Stimulated activated CD4-positive, alpha-beta T cell treated with anti-CD3 and anti-CD28 coated beads, Interleukin-15, amount 100 ng/mL, for 24 hours (primary cell): Measurements from ENCODE around the gene ANKRD44.
"Not testable (repeated sequence)": the region's sequence is repeated elsewhere in the genome, so short reads cannot be mapped to it uniquely, and the experiment has no call there.

Experiments
- DNase-seq: peaks from one replicate; pipeline ENCODE4 v3.0.0-alpha.2; 2020

ANKRD44 gene

DNA sequence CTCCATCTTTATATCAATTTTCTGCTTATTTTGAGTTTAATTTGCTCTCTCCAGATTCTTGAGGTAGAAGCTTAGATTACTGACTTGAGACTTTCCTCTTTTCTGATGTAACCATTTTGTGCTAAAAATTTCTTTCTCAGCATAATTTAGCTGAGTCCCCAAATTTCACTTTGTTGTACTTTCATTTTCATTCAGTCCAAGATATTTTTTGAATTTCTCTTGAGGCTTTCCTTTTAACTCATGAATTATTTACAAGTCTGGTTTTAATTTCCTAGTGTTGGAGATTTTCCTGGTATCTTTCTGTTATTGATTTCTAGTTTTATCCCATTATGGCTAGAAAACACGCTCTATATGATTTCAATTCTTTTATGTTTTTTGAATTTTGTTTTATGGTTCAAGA lies 239.4 kb downstream of the ANKRD44 start:
- DNase-seq: no peak

DNA sequence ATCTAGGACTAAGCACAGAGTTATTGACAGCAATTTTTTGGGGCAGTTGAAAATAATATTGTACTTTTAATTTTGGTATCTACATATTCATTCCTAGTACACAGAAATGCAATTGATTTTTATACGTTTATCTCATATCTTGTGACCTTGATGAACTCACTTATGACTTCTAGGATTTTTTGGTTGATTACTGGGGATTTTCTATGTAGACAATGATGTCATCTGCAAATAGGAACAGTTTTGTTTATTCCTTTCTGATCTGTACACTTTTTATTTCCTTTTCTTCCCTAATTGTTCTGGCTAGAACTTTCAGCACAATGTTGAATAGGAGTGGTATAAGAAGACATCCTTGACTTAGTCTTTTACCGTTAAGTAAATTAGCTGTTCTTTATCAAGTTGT lies 240.6 kb downstream of the ANKRD44 start:
- no peak for DNase-seq

DNA sequence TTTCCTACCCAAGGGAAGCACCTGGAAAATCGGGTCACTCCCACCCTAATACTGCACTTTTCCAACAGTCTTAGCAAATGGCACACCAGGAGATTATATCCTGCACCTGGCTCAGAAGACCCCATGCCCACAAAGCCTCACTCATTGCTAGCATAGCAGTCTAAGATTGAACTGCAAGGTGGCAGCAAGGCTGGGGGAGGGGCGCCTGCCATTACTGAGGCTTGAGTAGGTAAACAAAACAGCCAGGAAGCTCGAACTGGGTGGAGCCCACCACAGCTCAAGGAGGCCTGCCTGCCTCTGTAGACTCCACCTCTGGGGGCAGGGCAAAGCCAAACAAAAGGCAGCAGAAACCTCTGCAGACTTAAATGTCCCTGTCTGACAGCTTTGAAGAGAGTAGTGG lies 248.0 kb downstream of the ANKRD44 start:
- not testable (repeated sequence) for DNase-seq

DNA sequence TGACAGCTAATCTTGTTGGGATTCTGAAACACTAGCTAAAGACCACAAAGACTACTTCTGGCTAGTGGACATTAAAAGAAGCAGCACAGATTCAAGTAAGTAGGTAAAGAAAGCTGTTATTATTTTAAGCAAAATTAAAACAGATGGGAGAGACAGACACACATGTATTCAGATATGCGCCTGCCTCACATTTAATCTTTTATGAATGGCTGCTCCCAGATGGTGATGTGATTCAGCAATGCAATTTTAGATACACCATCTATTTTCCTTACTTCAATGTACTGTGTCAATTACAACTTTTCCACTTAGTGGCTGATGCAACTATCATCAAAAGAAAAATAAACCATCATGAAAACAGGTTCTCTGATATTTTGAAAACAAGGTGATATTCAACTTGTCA lies 251.1 kb downstream of the ANKRD44 start:
- DNase-seq: no peak

DNA sequence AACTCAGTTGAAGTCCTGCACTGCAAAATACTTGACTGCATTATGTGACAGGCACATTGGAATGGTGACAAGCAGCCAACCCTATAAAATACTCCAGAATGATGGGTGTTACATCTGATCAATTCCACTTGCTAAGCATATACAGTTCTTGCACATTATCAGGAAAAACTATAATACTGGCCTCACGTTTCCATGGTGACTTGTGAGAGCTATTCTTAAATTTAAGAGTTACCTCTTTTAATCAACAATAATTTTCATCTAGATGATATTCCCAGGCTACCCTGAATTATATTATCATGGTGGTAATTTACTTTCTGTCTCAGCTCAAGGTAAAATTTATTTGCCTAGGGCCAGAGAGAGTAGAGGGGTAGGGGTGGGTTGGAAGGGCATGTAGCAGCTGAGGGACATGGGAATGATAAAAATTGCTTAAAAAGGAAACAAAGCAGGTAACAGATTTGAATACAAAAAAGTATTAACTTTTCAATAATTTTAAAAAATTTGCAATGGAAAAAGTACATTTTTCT lies 251.7 kb downstream of the ANKRD44 start:
- no peak for DNase-seq

DNA sequence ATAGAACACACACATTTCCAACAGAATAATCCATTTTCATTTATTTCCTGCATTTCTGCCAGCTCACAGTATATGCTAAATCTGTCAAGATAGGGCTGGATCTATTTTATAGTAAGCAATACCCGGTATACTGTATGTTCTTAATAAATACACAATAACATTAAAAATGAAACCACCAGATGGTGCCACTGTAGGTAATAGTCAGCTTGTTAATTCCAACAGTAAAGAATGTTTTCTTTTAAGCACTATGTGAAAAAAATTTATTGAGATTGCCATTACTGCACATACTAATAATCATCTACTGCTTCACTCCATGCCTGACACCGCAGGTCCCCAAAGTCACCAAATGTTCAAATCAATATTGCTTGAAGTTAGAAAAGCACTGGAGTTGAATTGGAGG lies 252.6 kb downstream of the ANKRD44 start:
- no peak for DNase-seq

DNA sequence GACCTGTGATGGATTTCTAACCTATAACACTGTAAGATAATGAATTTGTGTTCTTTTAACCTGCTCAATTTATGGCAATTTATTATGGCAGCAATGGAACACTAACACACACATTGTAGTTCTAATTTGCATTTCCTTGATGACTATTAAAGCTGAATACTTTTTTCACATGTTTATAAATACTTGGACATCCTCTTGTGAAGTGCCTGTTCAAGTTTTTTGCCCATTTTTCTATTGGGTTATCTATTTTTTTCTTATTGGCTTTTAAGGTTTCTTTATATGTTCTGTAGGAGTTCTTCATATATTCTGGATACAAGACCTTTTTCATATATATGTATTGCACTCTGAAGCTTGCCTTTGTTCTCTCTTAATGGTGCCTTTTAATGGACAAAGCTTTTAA lies 255.5 kb downstream of the ANKRD44 start:
- DNase-seq: no peak

DNA sequence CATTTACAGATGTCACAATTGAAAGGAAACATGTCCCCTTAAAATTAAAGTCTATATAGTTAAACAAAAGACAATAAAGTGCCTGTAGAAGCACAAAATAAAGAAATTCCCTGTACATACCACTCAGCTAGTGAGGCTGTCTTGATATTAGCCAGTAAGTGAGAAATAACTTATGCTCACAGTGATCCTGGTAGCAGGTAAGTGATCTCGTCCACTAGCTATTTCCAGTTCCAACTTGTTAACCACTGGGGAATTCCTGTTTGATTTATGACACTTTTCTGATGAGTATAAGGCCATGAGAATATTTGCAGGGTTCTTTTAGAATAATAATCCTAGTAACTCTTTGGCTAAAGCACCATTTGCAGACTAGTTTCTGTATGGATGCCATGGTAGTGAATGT lies 256.1 kb downstream of the ANKRD44 start:
- DNase-seq: no peak

DNA sequence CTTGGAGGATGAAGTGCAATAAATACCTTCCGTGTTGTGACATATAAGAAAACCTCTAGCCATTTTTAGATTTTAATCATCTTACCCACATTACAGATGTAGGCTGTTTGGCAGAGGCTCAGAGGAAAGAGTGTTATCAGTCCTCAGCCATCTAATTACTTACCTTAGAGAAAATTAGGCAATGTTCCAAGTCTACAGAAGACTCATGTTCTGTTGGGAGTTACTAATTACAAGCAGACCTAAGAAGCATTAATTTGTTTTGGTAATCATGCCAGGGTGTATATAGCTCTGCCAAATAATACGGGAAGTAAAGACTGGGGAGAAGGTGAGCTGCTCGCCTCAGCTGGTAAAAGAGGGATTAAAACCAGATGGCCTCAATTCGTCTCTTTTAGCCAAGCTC lies 258.2 kb downstream of the ANKRD44 start:
- no peak for DNase-seq

DNA sequence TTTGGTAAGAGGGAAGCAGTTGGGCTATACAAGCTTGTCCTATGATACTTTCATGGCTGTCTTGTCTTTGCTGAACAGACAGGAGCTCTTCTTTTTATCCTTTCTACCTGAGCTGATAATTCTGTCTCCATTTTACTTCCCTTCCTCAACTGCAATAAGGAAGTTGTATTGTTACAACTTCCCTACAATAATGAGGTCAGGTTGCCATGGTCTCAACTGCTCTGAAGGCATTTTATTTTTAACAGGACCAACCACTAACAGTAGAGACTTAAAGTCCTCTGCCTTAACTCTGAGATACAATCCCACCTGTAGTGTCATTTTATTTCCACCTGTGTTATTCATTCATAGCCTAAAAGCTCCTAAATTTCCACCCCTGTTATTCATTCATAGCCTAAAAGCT lies 265.5 kb downstream of the ANKRD44 start:
- no peak for DNase-seq

DNA sequence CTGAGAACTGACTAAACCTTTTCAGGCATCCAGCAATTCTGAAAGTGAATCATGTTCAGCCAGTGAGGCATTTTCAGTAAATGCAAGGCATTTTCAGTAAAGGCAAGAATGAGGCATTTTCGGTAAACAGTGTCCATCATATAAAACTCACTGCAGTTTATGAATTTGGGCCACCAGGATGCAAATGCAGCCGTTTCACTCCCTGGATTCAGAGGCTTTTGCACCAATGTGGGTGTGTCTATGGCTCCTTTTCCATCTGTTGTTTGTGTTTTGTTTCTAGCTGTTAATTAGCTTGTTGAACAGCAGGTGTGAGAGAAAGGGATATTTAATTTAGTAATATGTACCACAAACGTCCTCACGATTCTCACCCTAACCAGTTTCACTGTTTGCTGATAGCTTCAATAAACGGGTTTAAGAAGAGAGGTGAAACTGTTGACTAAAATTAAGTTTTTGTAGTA lies 267.8 kb downstream of the ANKRD44 start:
- DNase-seq: no peak

DNA sequence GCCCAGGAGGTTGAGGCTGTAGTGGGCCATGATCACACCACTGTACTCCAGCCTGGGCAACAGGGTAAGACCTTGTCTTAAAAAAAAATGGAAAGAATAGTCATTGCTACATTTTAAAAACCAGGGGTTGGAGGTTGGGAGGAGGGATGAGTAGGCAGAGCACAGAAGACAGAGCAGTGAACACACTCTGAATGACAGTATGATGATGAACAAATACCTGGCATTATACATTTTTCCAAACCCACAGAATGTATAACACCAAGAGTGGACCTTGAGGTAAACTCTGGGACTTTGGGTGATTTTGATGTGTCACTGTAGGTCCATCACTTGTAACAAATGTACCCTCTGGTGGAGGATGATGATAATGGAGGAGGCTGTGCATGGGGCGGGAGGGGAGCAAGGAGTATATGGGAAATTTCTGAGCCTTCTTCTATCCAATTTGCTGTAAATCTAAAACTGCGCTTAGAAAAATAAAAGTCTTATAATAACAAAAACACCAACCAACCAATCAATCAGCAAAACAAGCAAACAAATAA lies 272.6 kb downstream of the ANKRD44 start:
- DNase-seq: no peak

DNA sequence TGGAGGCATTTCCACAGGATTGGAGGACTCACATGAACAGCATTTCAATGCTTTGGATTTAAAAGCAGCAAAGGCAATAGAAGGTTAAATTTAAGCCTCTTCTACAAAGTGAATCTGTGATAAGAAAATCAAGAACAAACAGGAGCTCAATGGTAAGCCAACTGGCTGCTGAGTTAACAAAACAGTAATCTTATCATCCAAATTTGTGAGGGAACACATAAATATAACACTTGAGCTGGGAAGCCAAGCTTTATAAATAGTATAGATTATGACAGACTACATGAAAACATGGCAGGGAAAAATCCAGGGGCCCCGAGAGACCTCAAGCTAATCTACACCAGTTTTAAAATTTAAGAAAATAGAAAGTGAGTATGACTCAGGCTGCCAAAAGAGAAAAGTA lies 275.6 kb downstream of the ANKRD44 start:
- no peak for DNase-seq

DNA sequence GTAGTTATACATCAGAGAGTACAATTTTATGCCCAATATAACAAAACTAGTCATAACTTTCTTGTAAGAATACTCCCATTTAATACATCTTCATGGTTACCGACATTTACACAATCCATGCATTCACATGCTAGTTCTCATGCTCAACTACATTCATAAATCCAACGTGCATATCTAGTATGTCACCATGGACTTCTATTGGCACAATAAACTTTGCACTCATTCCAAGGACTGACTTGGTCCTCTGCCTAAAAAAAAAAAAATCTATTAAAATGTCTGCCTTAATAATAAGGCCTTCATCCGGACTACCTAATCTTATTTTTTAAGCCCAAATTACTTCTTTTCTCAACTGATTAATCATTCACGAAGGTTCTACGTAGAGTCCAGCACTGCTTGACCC lies 276.3 kb downstream of the ANKRD44 start:
- DNase-seq: no peak

DNA sequence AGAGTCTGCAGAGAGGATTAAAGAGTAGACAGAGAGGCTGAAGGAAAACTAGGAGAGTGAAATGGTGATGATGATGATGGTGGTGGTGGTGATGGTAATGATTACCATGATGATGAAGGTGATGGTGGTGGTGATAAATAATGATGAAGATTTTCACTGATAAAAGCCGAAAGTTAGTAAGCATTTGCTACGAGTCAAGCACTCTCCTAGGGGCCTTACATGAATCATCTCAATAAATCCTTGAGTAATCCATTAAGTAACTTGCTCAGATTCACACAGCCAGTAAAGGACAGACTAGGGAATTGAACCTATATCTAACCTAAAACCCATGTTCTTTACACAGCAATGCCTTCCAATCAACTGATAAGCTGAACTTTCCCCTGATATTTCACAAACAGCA lies 277.4 kb downstream of the ANKRD44 start:
- DNase-seq: no peak

DNA sequence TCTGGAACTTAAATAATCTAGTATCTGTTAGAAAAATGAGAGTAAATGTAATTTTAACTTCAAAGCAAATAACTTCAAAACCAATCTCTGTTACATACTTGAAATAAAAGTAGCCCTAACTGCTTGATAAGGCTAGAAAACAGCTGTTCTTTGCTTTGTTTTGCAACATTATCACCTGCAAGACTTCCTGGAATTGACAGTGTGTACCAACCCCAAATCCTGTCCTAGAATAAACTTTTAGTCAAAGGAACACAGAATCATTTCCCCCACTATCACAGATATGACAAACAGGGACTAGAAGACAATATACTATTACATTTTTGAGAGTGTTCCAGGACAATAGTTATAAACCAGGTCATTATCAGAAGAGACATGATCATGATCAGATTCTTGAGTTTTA lies 278.8 kb downstream of the ANKRD44 start:
- no peak for DNase-seq

DNA sequence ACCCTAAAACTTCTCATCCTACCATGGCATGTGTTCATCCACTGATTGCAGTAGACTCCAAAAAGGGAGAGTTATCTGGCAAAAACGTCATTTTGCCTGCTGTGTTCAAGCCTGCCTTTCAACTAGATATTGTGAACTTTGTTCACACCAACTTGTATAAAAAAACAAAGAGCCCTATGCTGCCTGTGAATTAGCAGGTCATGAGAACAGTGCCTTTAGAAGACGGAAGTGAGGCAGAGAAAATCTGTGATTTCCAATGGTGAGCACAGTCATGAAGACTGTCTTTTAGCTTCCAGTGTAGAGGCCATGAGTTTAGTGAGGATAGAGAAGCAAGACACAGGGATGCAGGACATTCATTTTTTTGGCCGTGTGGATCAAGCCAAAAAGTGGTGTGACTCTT lies 280.5 kb downstream of the ANKRD44 start:
- DNase-seq: no peak

DNA sequence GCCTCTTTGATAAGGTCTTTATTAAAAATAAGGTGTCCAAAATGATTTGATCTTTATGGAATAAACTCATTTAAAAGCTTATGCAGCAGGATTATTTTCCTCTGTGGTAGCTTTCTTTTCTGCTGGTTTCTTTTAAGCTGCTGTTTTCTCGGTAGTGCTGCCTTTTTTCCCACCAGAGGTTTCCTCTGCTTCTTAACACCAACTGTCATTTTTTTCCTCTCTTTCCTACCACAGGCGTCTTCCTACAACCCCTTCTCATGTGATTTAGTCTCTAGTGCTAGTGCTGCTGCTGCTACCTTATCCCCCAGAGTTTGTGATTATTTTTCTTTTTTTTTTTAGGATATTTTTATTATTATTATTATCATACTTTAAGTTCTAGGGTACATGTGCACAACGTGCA lies 281.9 kb downstream of the ANKRD44 start:
- DNase-seq: no peak

DNA sequence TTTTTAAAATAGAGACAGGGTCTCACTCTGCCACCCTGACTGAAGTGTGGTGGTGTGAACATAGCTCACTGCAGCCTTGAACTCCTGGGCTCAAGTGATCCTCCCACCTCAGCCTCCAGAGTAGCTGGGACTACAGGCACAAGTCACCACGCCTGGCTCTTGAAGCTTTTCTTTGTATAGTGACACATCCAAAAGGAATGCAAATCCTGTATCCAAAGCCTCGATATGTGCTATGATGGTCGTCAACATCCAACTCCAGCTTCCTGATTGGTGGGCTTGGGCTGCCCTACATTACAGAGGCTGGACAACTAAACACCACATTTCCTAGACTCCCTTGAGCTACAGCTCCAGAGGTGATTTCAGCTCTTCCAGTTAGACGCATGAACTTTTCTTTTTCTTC lies 282.4 kb downstream of the ANKRD44 start:
- DNase-seq: no peak

DNA sequence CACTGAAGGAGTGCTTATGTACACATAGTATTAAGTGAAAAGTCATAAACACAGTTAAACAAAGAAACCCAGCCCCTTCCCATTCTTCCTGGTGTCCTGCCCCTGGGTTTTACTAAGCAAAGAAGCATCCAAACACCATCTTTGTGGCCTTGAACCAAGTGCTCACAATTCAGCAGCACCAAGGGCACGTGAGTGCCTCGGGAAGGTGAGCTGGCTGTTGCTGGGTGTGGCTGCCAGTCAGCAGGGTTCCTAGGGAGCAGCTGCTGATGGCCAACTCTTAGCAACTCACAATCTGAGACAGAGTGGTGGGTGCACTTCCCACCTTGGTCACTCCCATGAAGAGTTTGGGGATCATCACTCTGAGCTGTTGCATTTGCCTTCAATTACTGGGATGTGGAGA lies 286.4 kb downstream of the ANKRD44 start:
- DNase-seq: no peak

DNA sequence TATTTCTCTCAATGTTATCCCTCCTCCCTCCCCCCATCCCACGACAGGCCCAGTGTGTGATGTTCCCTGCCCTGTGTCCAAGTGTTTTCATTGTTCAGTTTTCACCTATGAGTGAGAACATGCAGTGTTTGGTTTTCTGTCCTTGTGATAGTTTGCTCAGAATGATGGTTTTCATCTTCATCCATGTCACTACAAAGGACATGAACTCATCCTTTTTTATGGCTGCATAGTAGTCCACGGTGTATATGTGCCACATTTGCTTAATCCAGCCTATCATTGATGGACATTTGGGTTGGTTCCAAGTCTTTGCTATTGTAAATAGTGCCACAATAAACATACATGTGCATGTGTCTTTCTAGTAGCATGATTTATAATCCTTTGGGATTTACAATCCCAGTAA lies 289.7 kb downstream of the ANKRD44 start:
- not testable (repeated sequence) for DNase-seq

DNA sequence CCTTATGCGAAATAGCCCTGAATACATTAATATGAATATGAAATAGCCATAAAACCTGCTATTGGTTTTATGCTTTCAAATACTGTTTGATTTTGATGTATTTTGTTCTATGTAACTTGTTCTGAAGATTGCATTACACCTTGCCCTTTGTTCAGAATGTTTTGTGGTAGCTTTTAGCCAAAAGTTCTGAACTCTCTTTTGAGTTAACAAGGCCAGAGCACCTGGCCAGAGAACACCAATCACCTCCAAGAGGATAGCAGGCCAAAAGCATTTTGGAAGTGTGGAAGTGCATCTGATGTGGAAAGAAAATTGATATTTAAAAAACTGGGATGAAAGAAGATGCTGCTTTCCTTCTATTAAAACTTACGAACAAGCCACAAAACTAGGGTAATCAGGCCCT lies 297.5 kb downstream of the ANKRD44 start:
- no peak for DNase-seq

DNA sequence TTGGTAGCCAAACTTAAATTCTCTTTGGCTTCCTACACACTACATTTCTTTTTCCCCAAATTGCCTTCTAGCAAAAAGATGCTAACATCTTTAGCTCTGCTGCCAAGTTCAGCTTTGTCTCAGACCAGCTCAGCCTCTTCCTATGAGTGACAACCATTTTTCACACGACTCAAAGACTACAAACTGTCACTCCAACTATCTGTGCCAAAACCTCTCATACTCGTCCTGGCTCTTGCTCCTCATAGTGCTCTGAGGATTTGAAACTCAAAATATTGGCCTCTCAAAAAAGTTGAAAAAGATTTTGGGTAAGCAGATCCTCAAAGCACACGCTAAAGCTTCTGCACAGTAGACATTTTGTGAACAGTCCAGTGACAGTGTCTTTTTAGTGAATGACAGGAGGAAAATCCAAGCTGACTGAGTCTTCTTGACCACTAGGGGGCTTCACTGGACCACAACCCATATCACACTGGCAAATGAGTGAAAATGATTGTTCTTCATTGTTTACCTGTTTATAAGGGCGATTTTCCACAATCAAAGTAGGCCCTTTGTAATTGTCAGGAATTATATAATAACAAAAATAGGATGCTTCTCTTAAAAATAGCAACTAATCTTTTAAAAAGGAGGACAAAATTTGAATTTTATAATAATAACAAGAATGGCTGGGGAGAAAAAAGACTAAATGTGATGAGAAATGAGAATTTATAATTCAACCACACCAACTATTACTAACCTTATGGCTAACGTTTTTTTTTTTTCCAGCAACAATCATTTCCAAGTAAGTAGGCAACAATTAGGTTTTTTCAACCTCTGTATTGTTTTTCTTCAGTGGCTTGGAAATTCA lies 298.6 kb downstream of the ANKRD44 start:
- DNase-seq: peak; percentile 22

DNA sequence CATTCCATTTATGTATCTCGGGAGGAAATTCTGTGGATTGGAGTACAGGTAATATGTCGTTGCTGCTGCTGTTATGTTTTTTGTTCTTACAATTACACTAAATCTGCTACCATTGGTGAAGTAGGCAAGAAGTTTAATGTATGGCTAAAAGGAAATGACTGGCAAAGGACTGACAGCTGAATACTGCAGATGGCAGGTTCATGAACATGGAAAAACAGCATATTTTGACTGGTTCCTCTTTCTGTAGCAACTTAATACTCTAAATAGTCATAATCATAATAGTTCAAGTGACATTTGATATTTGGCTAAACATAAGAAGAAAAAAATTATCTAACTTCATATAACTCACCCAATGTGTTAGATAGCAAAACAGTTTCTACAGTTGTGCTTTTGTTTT lies 299.6 kb downstream of the ANKRD44 start:
- no peak for DNase-seq
